IMR-90 (cell line): ENCODE data around the gene SUPV3L1. TPM values are rescaled to one million over a fixed set of nuclear protein-coding genes. Genes with fewer than 3 reads are reported as not detected.
A peak's percentile ranks its signal among the peaks of the same experiment; 100 is the strongest.

ENCODE experiments used
- ATAC-seq: fragments of 200-7000 bp; cut with Tn5 transposase; 2 replicates; pipeline ENCODE4 v1.9.1; 2020; ENCODE audit warnings: low read depth, mild to moderate bottlenecking, moderate library complexity
- Bru-seq: library from RNA; stranded (reverse); fragments of 400-500 nt; gene quantifications from one replicate; lab custom pipeline; 2021; lab: Mats Ljungman, UMichigan
- BruChase-seq, 2 experiments: library from RNA; stranded (reverse); fragments of 400-500 nt; gene quantifications; one replicate each; lab custom pipeline; 2021; lab: Mats Ljungman, UMichigan
- BruUV-seq: library from RNA; stranded (reverse); fragments of 400-500 nt; replicated peaks from 2 replicates; lab custom pipeline; 2021; lab: Mats Ljungman, UMichigan
- CTCF ChIA-PET: fragments of 300-600 bp; formaldehyde crosslinking; extraction: SDS; loops from one replicate; lab custom pipeline; 2021; ENCODE audit warnings: antibody characterized with exemption; lab: Yijun Ruan, JAX
- POLR2A ChIA-PET: fragments of 300-600 bp; sonication (Branson Sonifier 250); formaldehyde crosslinking; loops from one replicate; lab custom pipeline; 2022; ENCODE audit warnings: antibody characterized with exemption; ENCODE audit not compliant: unreplicated experiment; lab: Charles Lee
- DNase-seq: peaks from one replicate; pipeline ENCODE4 v3.0.0; 2013
- H2AFZ ChIP-seq: replicated peaks from 2 replicates; pipeline ENCODE3; 2013; ENCODE audit warnings: low read length, mild to moderate bottlenecking; ENCODE audit not compliant: poor library complexity
- H2AK5ac ChIP-seq: 2 replicates; pipeline ENCODE4 v1.6.1; 2013; ENCODE audit warnings: low read depth, low read length, inconsistent platforms
- H2AK9ac ChIP-seq: replicated peaks from 2 replicates; pipeline ENCODE3; 2013; ENCODE audit warnings: mild to moderate bottlenecking, low read depth, low read length, moderate library complexity; ENCODE audit not compliant: poor library complexity
- H2BK120ac ChIP-seq: 2 replicates; pipeline ENCODE4 v1.6.1; 2013; ENCODE audit warnings: low read depth, low read length, inconsistent platforms
- H2BK15ac ChIP-seq: 3 replicates; pipeline ENCODE4 v1.6.1; 2013; ENCODE audit warnings: low read depth, low read length, inconsistent platforms
- H2BK20ac ChIP-seq: 2 replicates; pipeline ENCODE4 v1.6.1; 2013; ENCODE audit warnings: low read depth, mild to moderate bottlenecking, inconsistent platforms, low read length, moderate library complexity
- H2BK5ac ChIP-seq: 2 replicates; pipeline ENCODE4 v1.6.1; 2013; ENCODE audit warnings: mild to moderate bottlenecking, low read depth, low read length, inconsistent platforms; ENCODE audit not compliant: poor library complexity, severe bottlenecking
- H3K14ac ChIP-seq: replicated peaks from 2 replicates; pipeline ENCODE4 v1.6.1; 2013; ENCODE audit warnings: low read depth, low read length, inconsistent platforms
- H3K18ac ChIP-seq: 2 replicates; pipeline ENCODE4 v1.6.1; 2013; ENCODE audit warnings: low read depth, low read length, control low read depth
- H3K23ac ChIP-seq: 2 replicates; pipeline ENCODE4 v1.6.1; 2013; ENCODE audit warnings: low read depth, low read length, inconsistent platforms
- H3K27ac ChIP-seq: 2 replicates; pipeline ENCODE4 v1.5.1; 2013; ENCODE audit warnings: mild to moderate bottlenecking, control low read depth, low read length; ENCODE audit not compliant: insufficient read depth
- H3K27me3 ChIP-seq: 2 replicates; pipeline ENCODE4 v1.6.1; 2013; ENCODE audit warnings: low read length; ENCODE audit not compliant: control insufficient read depth, insufficient read depth
- H3K36me3 ChIP-seq: 2 replicates; pipeline ENCODE4 v1.6.1; 2013; ENCODE audit warnings: low read length, mixed read lengths; ENCODE audit not compliant: control insufficient read depth, insufficient read depth
- H3K4ac ChIP-seq: 2 replicates; pipeline ENCODE4 v1.6.1; 2013; ENCODE audit warnings: low read depth, low read length, inconsistent platforms
- H3K4me1 ChIP-seq: 2 replicates; pipeline ENCODE4 v1.6.1; 2013; ENCODE audit warnings: low read length, mixed read lengths; ENCODE audit not compliant: control insufficient read depth, insufficient read depth
- H3K4me2 ChIP-seq: 2 replicates; pipeline ENCODE4 v1.6.1; 2013; ENCODE audit warnings: low read depth, mild to moderate bottlenecking, control low read depth, low read length, moderate library complexity
- H3K4me3 ChIP-seq: 2 replicates; pipeline ENCODE4 v1.5.1; 2013; ENCODE audit warnings: low read depth, mild to moderate bottlenecking, control low read depth, low read length, moderate library complexity; ENCODE audit not compliant: insufficient read depth
- H3K56ac ChIP-seq: 2 replicates; pipeline ENCODE4 v1.6.1; 2013; ENCODE audit warnings: low read length, inconsistent platforms; ENCODE audit not compliant: insufficient read depth; ENCODE audit errors: extremely low read depth
- H3K79me1 ChIP-seq, 2 experiments: 2 replicates each; pipeline ENCODE4 v1.6.1; 2013; ENCODE audit warnings: low read length in 2 of 2, inconsistent platforms in 1 of 2, low read depth in 1 of 2
- H3K9ac ChIP-seq: 2 replicates; pipeline ENCODE4 v1.6.1; 2013; ENCODE audit warnings: low read depth, low read length, control low read depth
- H3K9me1 ChIP-seq: 2 replicates; pipeline ENCODE4 v1.6.1; 2013; ENCODE audit warnings: low read length, inconsistent platforms; ENCODE audit not compliant: insufficient read depth
- H3K9me3 ChIP-seq: 2 replicates; pipeline ENCODE4 v1.6.1; 2013; ENCODE audit warnings: low read length; ENCODE audit not compliant: control insufficient read depth, insufficient read depth
- H4K20me1 ChIP-seq: 2 replicates; pipeline ENCODE4 v1.6.1; 2013; ENCODE audit warnings: low read length, inconsistent platforms; ENCODE audit not compliant: insufficient read depth
- H4K5ac ChIP-seq: 2 replicates; pipeline ENCODE4 v1.6.1; 2013; ENCODE audit warnings: mild to moderate bottlenecking, low read depth, low read length, control low read depth
- H4K8ac ChIP-seq, 2 experiments: 2 replicates each; pipeline ENCODE4 v1.6.1; 2013; ENCODE audit warnings: low read depth in 2 of 2, low read length in 2 of 2, control low read depth in 1 of 2, inconsistent platforms in 1 of 2
- H4K91ac ChIP-seq: 2 replicates; pipeline ENCODE4 v1.6.1; 2013; ENCODE audit warnings: low read depth, low read length, inconsistent platforms; ENCODE audit not compliant: insufficient read depth
- BHLHE40 ChIP-seq: fragments of 150-350 bp; IDR thresholded peaks from 2 replicates; pipeline ENCODE4 v1.6.1; 2016; ENCODE audit warnings: mild to moderate bottlenecking, low read depth, low read length
- CHD1 ChIP-seq: IDR thresholded peaks from 2 replicates; pipeline ENCODE4 v1.6.1; 2012; ENCODE audit warnings: low read depth, low read length, improper control_type of control experiment
- FOS ChIP-seq: fragments of 150-350 bp; IDR thresholded peaks from 2 replicates; pipeline ENCODE4 v1.6.1; 2016; ENCODE audit warnings: low read depth, low read length
- MAZ ChIP-seq: IDR thresholded peaks from 2 replicates; pipeline ENCODE4 v1.6.1; 2012; ENCODE audit warnings: low read depth, mild to moderate bottlenecking, low read length, improper control_type of control experiment, moderate library complexity, borderline replicate concordance
- MXI1 ChIP-seq: IDR thresholded peaks from 2 replicates; pipeline ENCODE4 v1.6.1; 2012; ENCODE audit warnings: low read depth, mild to moderate bottlenecking, low read length, moderate library complexity, borderline replicate concordance
- NFE2L2 ChIP-seq: fragments of 150-350 bp; IDR thresholded peaks from 2 replicates; pipeline ENCODE4 v1.6.1; 2016; ENCODE audit warnings: low read depth, mild to moderate bottlenecking, low read length
- POLR2A ChIP-seq: IDR thresholded peaks from 2 replicates; pipeline ENCODE4 v1.6.1; 2012; ENCODE audit warnings: mild to moderate bottlenecking, low read depth, low read length
- WGBS, 2 experiments: methylation state at CpG; one replicate each; pipeline versions ENCODE4 v1.1.5 to v1.1.7; 2013; ENCODE audit warnings: missing lambda C conversion rate in 2 of 2; ENCODE audit not compliant: insufficient read length in 1 of 2; ENCODE audit errors: extremely low coverage in 2 of 2; 5-methylcytosine and 5-hydroxymethylcytosine counted together
- dilution Hi-C: fragments of 300-500 bp; cut with HindIII; formaldehyde crosslinking; loops from one replicate; pipeline ENCODE4 v1.14.3; 2018; ENCODE audit warnings: low sequenced_read_pairs; ENCODE audit not compliant: unreplicated experiment
- in situ Hi-C: fragments of 300-500 bp; cut with MboI; formaldehyde crosslinking; loops from 3 replicates; pipeline ENCODE4 v1.14.3; 2019; ENCODE audit warnings: low sequenced_read_pairs, inconsistent platforms, mixed read lengths
- intact Hi-C: fragments of 100-400 bp; cut with micrococcal nuclease; formaldehyde crosslinking; loops from 2 replicates; pipeline ENCODE4 v1.10.0; 2022
- long read RNA-seq: library from polyadenylated mRNA; unstranded; transcript quantifications from one replicate; pipeline ENCODE4 v2.0.0, GENCODE V29; 2021; ENCODE audit not compliant: unreplicated experiment
- polyA plus RNA-seq, 3 experiments: library from polyadenylated mRNA; depleted of rRNA; stranded (reverse); fragments of >200 nt; gene quantifications; 2 replicates each; pipeline ENCODE4 v1.2.3, GENCODE V29; 2012; ENCODE audit warnings: low replicate concordance in 1 of 3
- total RNA-seq: library from RNA; depleted of rRNA; stranded (reverse); fragments of >200 nt; gene quantifications from 2 replicates; pipeline ENCODE4 v1.2.3, GENCODE V29; 2012; rRNA removed
- TF ChIP-seq, protein P1 (sequence below): fragments of 150-350 bp; IDR thresholded peaks from 2 replicates; pipeline ENCODE4 v1.6.1; 2017; ENCODE audit warnings: mild to moderate bottlenecking, antibody characterized with exemption, low read length, low read depth
- TF ChIP-seq, protein P2 (sequence below): fragments of 150-350 bp; IDR thresholded peaks from 2 replicates; pipeline ENCODE4 v1.6.1; 2016; ENCODE audit warnings: low read depth, mild to moderate bottlenecking, low read length, moderate library complexity, borderline replicate concordance

The SUPV3L1 gene
- total RNA-seq = 22.5 and 24.4 TPM in 2 replicates
- polyA plus RNA-seq (2012; rRNA removed) = 22.1 and 26.5 TPM in 2 replicates
- 5.2 and 16.7 TPM in 2 replicates for polyA plus RNA-seq (2012; cell fraction: cytosol; rRNA removed)
- 6.3 and 58.5 TPM in 2 replicates for polyA plus RNA-seq (2012; cell fraction: nucleus; rRNA removed; ENCODE audit: low replicate concordance)
- percentile 74 among the genes with signal in this experiment for Bru-seq, nascent RNA
- BruChase-seq, experiment 1, labeled RNA remaining after a 6-hour chase = percentile 68 among the genes with signal in this experiment
- percentile 65 among the genes with signal in this experiment for BruChase-seq, experiment 2, labeled RNA remaining after a 2-hour chase
- long read RNA-seq, transcript SUPV3L1-201 (15 exons, 2,484 nt) = major isoform, 16 of 30 reads
- long read RNA-seq, partial matches to known transcripts = 9 of 30 reads
- long read RNA-seq, other reads (novel, unspliced or antisense) = 5 of 30 reads

DNA sequence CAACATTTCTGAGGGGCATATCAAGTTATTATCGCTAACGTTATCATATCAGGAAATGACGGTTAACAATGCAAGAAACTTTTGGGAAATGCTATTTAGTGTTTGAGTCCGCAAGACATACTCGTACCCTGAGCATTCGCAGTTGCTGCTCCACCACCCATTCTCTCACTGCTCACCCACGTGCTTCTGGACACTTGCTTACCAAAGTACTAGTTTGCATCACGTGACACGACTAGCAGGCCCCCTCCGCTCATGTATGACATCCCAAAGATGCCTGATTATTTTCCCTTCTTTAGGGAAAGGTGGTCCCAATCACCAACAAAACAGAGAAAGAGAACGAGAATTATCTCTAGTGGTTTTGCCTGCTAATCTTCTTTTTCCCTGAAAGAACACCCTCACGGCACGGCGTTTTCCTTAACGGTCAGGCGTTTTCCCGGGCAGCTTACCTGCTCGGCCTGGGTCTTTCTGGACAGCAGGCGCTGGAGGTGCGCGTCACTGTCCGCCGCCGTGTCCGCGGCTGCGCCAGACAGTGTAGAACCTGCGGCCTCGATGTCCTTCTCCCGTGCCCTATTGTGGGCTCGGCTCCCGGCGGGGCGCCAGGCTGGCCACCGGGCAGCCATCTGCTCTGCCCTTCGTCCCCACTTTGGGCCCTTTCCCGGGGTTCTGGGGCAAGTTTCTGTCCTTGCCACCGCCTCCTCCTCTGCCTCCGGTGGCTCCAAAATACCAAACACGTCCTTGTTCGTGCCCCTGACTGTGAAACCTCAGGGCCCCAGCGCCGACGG, at the start of gene SUPV3L1:
SUPV3L1 (plus strand) TSS at position 492 of the 782 bp plus-strand sequence; CDS start at position 550, 58 bp downstream.
- 0% methylated on average over 10 of the region's 44 CpGs; no CpG with 5 or more reads in 1 of the 2 experiments for WGBS, 2 experiments

More for the DNA sequence above, at the start of gene SUPV3L1:
- Histone ChIP-seq H3K36me3 (peaks cover 3% of the 10 kb centered on the region; the same call in 1 of the 2 replicates), H3K14ac (peak within 1 kb of the TSS; percentile 95), H2BK5ac (peak within 1 kb of the TSS; percentile 92), H3K27ac (peak within 1 kb of the TSS; percentile 91), H2BK15ac (peak within 1 kb of the TSS; percentile 97; the same call in 2 of the 3 replicates), H3K9ac (peak within 1 kb of the TSS; percentile 93), H3K23ac (peak within 1 kb of the TSS; percentile 87; the same call in 1 of the 2 replicates), H2BK20ac (peak within 1 kb of the TSS; percentile 95), H3K4me1 (peaks cover 2% of the 10 kb centered on the region; the same call in 1 of the 2 replicates), H3K56ac (peak within 1 kb of the TSS; percentile 100), H2AFZ (peak within 1 kb of the TSS; percentile 98), H4K20me1 (no peaks in the 10 kb centered on the region), H3K79me1 (peaks cover 5 to 32% of the 10 kb centered on the region in 2 experiments), H3K9me1 (peaks cover 4% of the 10 kb centered on the region), H4K8ac (peak within 1 kb of the TSS; percentile 37 to 97), H3K9me3 (no peaks in the 10 kb centered on the region), H3K18ac (peak within 1 kb of the TSS; percentile 70), H2AK5ac (peak within 1 kb of the TSS; percentile 92), H3K4me3 (peak within 1 kb of the TSS; percentile 76), H4K5ac (peak within 1 kb of the TSS; percentile 77), H3K4ac (peak within 1 kb of the TSS; percentile 93), H2AK9ac (peak within 1 kb of the TSS; percentile 97), H3K4me2 (peak within 1 kb of the TSS; percentile 99), H3K27me3 (no peaks in the 10 kb centered on the region), H4K91ac (peak within 1 kb of the TSS; percentile 97), H2BK120ac (peak within 1 kb of the TSS; percentile 98)
- in situ Hi-C loops = no loop called here
- intact Hi-C loops = loop anchor here (1.0 kb wide), 1 partner anchor 176 kb away; no protein-coding TSS in a partner anchor
- TF ChIP-seq, protein P1, sequence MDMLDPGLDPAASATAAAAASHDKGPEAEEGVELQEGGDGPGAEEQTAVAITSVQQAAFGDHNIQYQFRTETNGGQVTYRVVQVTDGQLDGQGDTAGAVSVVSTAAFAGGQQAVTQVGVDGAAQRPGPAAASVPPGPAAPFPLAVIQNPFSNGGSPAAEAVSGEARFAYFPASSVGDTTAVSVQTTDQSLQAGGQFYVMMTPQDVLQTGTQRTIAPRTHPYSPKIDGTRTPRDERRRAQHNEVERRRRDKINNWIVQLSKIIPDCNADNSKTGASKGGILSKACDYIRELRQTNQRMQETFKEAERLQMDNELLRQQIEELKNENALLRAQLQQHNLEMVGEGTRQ = peak; percentile 99
- TF ChIP-seq CHD1 = no peak
- TF ChIP-seq MAZ = peak; percentile 58; the same call in 1 of the 2 replicates
- peak; percentile 99 for TF ChIP-seq MXI1
- peak; percentile 38; the same call in 1 of the 2 replicates for TF ChIP-seq FOS
- TF ChIP-seq BHLHE40 = peak; percentile 82
- peak; percentile 16; the same call in 1 of the 2 replicates for TF ChIP-seq NFE2L2
- peak; percentile 88 for TF ChIP-seq POLR2A
- TF ChIP-seq, protein P2, sequence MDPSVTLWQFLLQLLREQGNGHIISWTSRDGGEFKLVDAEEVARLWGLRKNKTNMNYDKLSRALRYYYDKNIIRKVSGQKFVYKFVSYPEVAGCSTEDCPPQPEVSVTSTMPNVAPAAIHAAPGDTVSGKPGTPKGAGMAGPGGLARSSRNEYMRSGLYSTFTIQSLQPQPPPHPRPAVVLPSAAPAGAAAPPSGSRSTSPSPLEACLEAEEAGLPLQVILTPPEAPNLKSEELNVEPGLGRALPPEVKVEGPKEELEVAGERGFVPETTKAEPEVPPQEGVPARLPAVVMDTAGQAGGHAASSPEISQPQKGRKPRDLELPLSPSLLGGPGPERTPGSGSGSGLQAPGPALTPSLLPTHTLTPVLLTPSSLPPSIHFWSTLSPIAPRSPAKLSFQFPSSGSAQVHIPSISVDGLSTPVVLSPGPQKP = no peak
- ChIA-PET CTCF (no interaction called here), POLR2A (no interaction called here)
- BruUV-seq = no TSS peak
- peak; percentile 98 for ATAC-seq
- peak; percentile 98 for DNase-seq
- dilution Hi-C loops = no loop called here
